GM23248 (cell line): ENCODE data around the gene NEUROD1. TPM values are rescaled to one million over a fixed set of nuclear protein-coding genes. Genes with fewer than 3 reads are reported as not detected.

Experiments used
- DNase-seq: peaks from one replicate; pipeline ENCODE4 v3.0.0-alpha.2; 2015
- H2AFZ ChIP-seq: fragments of 200-600 bp; sonication (generic); 2 replicates; pipeline ENCODE4 v1.6.1; 2016; ENCODE audit warnings: antibody characterized with exemption
- H3F3A ChIP-seq: fragments of 200-600 bp; sonication (generic); 2 replicates; pipeline ENCODE4 v1.6.1; 2016; ENCODE audit warnings: mild to moderate bottlenecking, antibody characterized with exemption, mixed run types; ENCODE audit not compliant: insufficient read depth
- H3K27ac ChIP-seq: fragments of 200-600 bp; sonication (generic); 2 replicates; pipeline ENCODE4 v1.5.1; 2016; ENCODE audit warnings: mild to moderate bottlenecking
- H3K27me3 ChIP-seq: fragments of 200-600 bp; sonication (generic); replicated peaks from 2 replicates; pipeline ENCODE4 v1.6.1; 2016; ENCODE audit warnings: mild to moderate bottlenecking; ENCODE audit not compliant: insufficient read depth
- H3K36me3 ChIP-seq: fragments of 200-600 bp; sonication (generic); 2 replicates; pipeline ENCODE4 v1.6.1; 2016; ENCODE audit warnings: low read depth, mild to moderate bottlenecking
- H3K4me1 ChIP-seq: fragments of 200-600 bp; sonication (generic); 2 replicates; pipeline ENCODE4 v1.6.1; 2016; ENCODE audit warnings: mild to moderate bottlenecking; ENCODE audit not compliant: insufficient read depth
- H3K4me2 ChIP-seq: fragments of 200-600 bp; sonication (generic); one replicate; pipeline ENCODE4 v1.6.1; 2016; ENCODE audit warnings: mild to moderate bottlenecking; ENCODE audit not compliant: unreplicated experiment
- H3K4me3 ChIP-seq: fragments of 200-600 bp; sonication (generic); 2 replicates; pipeline ENCODE4 v1.5.1; 2016; ENCODE audit warnings: mild to moderate bottlenecking
- H3K79me2 ChIP-seq: fragments of 200-600 bp; sonication (generic); 2 replicates; pipeline ENCODE4 v1.6.1; 2016; ENCODE audit warnings: mild to moderate bottlenecking; ENCODE audit not compliant: insufficient read depth
- H3K9ac ChIP-seq: fragments of 200-600 bp; sonication (generic); 2 replicates; pipeline ENCODE4 v1.6.1; 2016; ENCODE audit warnings: mild to moderate bottlenecking
- H3K9me2 ChIP-seq: fragments of 200-600 bp; sonication (generic); 2 replicates; pipeline ENCODE4 v1.6.1; 2016; ENCODE audit warnings: mixed run types, mild to moderate bottlenecking, moderate library complexity; ENCODE audit not compliant: insufficient read depth
- H3K9me3 ChIP-seq: fragments of 200-600 bp; sonication (generic); one replicate; pipeline ENCODE4 v1.6.1; 2017; ENCODE audit warnings: low read depth
- H4K20me1 ChIP-seq: fragments of 200-600 bp; sonication (generic); 2 replicates; pipeline ENCODE4 v1.6.0; 2016; ENCODE audit not compliant: insufficient read depth
- EZH2 ChIP-seq: fragments of 200-600 bp; sonication (generic); IDR thresholded peaks from 2 replicates; pipeline ENCODE4 v1.6.1; 2018; ENCODE audit warnings: antibody characterized with exemption, mild to moderate bottlenecking; ENCODE audit not compliant: insufficient read depth, poor library complexity, severe bottlenecking
- EZH2phosphoT487 ChIP-seq: fragments of 200-600 bp; sonication (generic); IDR thresholded peaks from 2 replicates; pipeline ENCODE4 v1.6.1; 2018; ENCODE audit warnings: antibody characterized with exemption, moderate library complexity, mild to moderate bottlenecking, low read depth; ENCODE audit not compliant: insufficient read depth
- WGBS, 2 experiments: methylation state at CpG; one replicate each; pipeline ENCODE4 v1.1.6; 2015 to 2017; ENCODE audit warnings: low lambda C conversion rate in 2 of 2, low coverage in 1 of 2; ENCODE audit errors: missing lambda C conversion rate in 2 of 2; 5-methylcytosine and 5-hydroxymethylcytosine counted together
- in situ Hi-C: fragments of 300-500 bp; cut with MboI; formaldehyde crosslinking; loops from 2 replicates; pipeline ENCODE4 v1.15.0; 2020
- polyA plus RNA-seq: library from polyadenylated mRNA; unstranded; fragments of >200 nt; fragmentation: Nextera tagmentation; extraction: Ambion mirVana; gene quantifications from 2 replicates; pipeline ENCODE4 v1.2.1, GENCODE V29; 2016
- total RNA-seq: library from RNA; depleted of rRNA; stranded (reverse); fragments of >200 nt; shearing (Covaris generic); gene quantifications from 2 replicates; pipeline ENCODE4 v1.2.3, GENCODE V29; 2014; rRNA removed

NEUROD1 gene
- total RNA-seq (not detected in 2 replicates), polyA plus RNA-seq (not detected in 2 replicates)

DNA sequence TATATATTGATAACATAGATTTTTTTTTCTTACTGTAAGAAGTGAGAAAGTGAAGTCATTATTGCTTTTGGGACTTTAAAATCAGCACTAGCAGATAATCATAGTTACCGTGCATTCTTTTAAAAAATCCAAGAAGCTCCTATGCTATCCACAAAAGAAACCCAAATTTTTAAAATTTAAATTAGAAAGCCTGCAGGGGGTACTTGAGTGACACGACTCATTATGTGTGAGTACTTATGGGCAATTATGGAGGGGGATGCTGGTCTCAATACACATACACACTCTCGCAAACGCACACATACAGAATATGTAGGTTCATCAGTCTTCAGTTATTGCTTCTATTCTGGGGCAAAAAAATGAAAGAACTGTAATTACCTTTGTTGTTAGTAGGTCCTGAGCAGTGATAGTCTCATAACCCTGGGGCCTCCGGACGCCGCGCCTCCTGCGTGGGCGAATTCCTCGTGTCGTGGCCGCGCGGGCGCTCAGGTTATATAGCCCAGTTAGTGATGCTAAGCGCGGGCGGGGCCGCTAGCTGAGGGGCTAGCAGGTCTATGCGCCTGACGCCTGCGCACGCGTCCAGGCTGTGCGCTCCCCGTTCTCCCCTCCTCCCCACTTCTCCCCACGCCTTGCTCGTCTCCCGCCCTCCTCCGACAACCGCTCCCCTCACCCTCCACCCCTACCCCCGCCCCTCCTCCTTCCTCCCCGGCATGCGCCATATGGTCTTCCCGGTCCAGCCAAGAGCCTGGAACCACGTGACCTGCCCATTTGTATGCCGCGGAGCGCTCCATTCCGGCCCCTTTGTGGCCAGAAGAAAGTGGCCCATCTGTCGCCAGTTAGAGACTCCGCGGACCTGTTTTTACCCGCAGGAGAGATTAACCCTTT, at the start of gene NEUROD1:
TSS of gene NEUROD1 (minus strand) at position 463 of the 882 bp plus-strand sequence. CDS start 1,657 bp downstream, outside the sequence.
- no peaks in the 10 kb centered on the region for H3K9me2 ChIP-seq
- peaks cover 83% of the 10 kb centered on the region for H3K27me3 ChIP-seq
- no peak within 1 kb of the TSS for H3K4me3 ChIP-seq
- H3K79me2 ChIP-seq: no peaks in the 10 kb centered on the region
- no peak within 1 kb of the TSS for H3K27ac ChIP-seq
- H4K20me1 ChIP-seq: no peaks in the 10 kb centered on the region
- TF ChIP-seq EZH2phosphoT487: 0 out of 2 replicates have a peak, but pooled peaks have one; percentile 64
- TF ChIP-seq EZH2: no peak
- no peak for DNase-seq
- H3F3A ChIP-seq: no peaks in the 10 kb centered on the region
- no peak within 1 kb of the TSS for H2AFZ ChIP-seq
- peak within 1 kb of the TSS; percentile 44 for H3K4me2 ChIP-seq
- no peaks in the 10 kb centered on the region for H3K4me1 ChIP-seq
- no peak within 1 kb of the TSS for H3K9ac ChIP-seq
- H3K36me3 ChIP-seq: no peaks in the 10 kb centered on the region
- 3 to 4% methylated on average over 29 to 45 of the region's 45 CpGs for WGBS, 2 experiments
- in situ Hi-C loops: no loop called here
- no peaks in the 10 kb centered on the region for H3K9me3 ChIP-seq

DNA sequence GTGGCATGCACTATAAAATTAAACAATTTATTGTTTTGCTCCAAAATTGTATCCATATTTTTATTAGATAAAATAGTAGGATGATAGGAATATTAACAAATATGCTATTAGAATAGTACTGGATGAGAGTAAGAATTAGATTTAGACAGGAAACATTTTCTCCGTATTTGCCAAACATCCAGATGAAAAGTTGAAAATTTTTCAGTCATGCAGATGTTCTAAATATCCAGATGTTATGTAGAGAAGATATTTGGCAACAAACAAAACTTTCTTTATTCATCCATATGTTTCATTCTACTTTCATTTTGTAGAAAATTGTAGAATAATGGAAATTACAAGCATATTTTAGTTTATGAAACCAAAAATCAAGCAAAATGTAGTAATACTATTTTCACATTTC, 45.2 kb upstream of the NEUROD1 start:
- Histone ChIP-seq H3K36me3 (no peaks in the 10 kb centered on the region), H3K4me1 (no peaks in the 10 kb centered on the region), H3K79me2 (no peaks in the 10 kb centered on the region), H3K9me3 (no peaks in the 10 kb centered on the region), H3K27me3 (peaks cover 6% of the 10 kb centered on the region; the same call in 1 of the 2 replicates), H3K27ac (no peak overlapping the region), H3K4me2 (no peak overlapping the region), H3F3A (no peaks in the 10 kb centered on the region), H3K9me2 (no peaks in the 10 kb centered on the region), H3K9ac (no peak overlapping the region), H2AFZ (no peak overlapping the region), H3K4me3 (no peak overlapping the region), H4K20me1 (no peaks in the 10 kb centered on the region)
- 48 to 57% methylated on average over 1 of the region's 1 CpG for WGBS, 2 experiments
- in situ Hi-C loops: no loop called here
- DNase-seq: no peak
- TF ChIP-seq EZH2 (no peak), EZH2phosphoT487 (no peak)

DNA sequence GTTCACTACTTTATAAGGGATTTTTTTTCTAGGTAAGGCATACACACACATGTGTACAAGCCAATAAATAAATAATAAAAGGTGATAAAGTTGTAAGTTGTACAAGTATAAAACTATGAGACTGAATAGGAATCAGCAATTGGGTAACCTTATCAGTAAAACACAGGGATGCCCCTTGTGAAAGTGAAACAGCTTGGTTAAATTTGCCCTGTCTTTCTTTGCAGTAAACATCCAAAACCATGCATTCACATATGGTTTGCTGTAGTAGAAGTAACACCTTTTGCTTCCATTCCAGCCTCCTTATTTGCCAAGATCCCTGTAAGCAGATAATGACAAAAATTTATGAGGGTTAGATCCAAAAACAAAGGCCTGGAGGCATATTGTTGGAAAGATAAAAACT, 44.3 kb upstream of the NEUROD1 start:
- H3K27ac ChIP-seq: no peak overlapping the region
- H3K27me3 ChIP-seq: peaks cover 6% of the 10 kb centered on the region; the same call in 1 of the 2 replicates
- H3K79me2 ChIP-seq: no peaks in the 10 kb centered on the region
- no peak for TF ChIP-seq EZH2
- TF ChIP-seq EZH2phosphoT487: no peak
- H3K4me2 ChIP-seq: no peak overlapping the region
- DNase-seq: no peak
- in situ Hi-C loops: loop anchor here (25.0 kb wide), 1 partner anchor 637 kb away; no protein-coding TSS in a partner anchor
- H3K4me1 ChIP-seq: no peaks in the 10 kb centered on the region
- H4K20me1 ChIP-seq: no peaks in the 10 kb centered on the region
- no peak overlapping the region for H3K9ac ChIP-seq
- no peak overlapping the region for H2AFZ ChIP-seq
- H3K9me3 ChIP-seq: no peaks in the 10 kb centered on the region
- no peak overlapping the region for H3K4me3 ChIP-seq
- no peaks in the 10 kb centered on the region for H3K9me2 ChIP-seq
- H3F3A ChIP-seq: no peaks in the 10 kb centered on the region
- no peaks in the 10 kb centered on the region for H3K36me3 ChIP-seq

DNA sequence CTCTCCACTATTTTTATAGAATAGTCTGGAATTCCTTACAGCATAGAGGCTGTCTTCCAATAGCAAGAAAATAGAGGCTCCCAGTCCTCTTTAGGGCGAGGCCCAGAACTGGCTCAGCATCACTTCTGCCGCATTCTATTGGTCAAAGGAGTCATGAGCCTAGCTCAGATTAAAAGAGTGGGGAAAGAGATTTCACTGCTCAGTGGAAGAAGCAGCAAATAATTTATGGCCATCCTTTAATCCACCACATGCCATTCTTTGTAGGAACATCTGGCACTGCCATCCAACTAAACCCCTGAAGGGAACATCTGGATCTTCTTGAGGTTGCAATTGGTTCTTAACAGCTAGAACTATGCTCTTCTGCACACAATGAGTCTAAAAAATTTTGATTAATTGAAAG, 43.4 kb upstream of the NEUROD1 start:
- Histone ChIP-seq H3K27me3 (0 out of 2 replicates have a peak, but pooled peaks cover 6% of the 10 kb centered on the region), H3K9me3 (no peaks in the 10 kb centered on the region), H3K4me3 (no peak overlapping the region), H3F3A (no peaks in the 10 kb centered on the region), H3K27ac (no peak overlapping the region), H3K4me1 (no peaks in the 10 kb centered on the region), H3K79me2 (no peaks in the 10 kb centered on the region), H2AFZ (no peak overlapping the region), H4K20me1 (no peaks in the 10 kb centered on the region), H3K36me3 (no peaks in the 10 kb centered on the region), H3K4me2 (no peak overlapping the region), H3K9ac (no peak overlapping the region), H3K9me2 (no peaks in the 10 kb centered on the region)
- 0 to 3% methylated on average over 2 of the region's 2 CpGs for WGBS, 2 experiments
- in situ Hi-C loops: loop anchor here (25.0 kb wide), 1 partner anchor 636 kb away; no protein-coding TSS in a partner anchor
- DNase-seq: no peak
- TF ChIP-seq EZH2phosphoT487: no peak
- no peak for TF ChIP-seq EZH2
